ENCODE data around the gene TIGD3. TPM values are rescaled to one million over a fixed set of nuclear protein-coding genes. Genes with fewer than 3 reads are reported as not detected.
A peak's percentile ranks its signal among the peaks of the same experiment; 100 is the strongest.

Gene TIGD3
- total RNA-seq, 1 donor from 2014 or later, result 0.26 TPM

GRCh38 chr11:65341856-65342255, 12.7 kb upstream of the TIGD3 start:
- no peak for DNase-seq (ENCODE audit: low read depth)
- H3K4me3 ChIP-seq (ENCODE audit: low read depth, low read length), result no peak overlapping the region
- no peak for FAIRE-seq
- peaks cover 33% of the 10 kb centered on the region for H3K36me3 ChIP-seq (ENCODE audit: control insufficient read depth, insufficient read depth, low read length)
- H3K27me3 ChIP-seq (ENCODE audit: control insufficient read depth, insufficient read depth, low read length), result no peaks in the 10 kb centered on the region
- TF ChIP-seq, protein P1, sequence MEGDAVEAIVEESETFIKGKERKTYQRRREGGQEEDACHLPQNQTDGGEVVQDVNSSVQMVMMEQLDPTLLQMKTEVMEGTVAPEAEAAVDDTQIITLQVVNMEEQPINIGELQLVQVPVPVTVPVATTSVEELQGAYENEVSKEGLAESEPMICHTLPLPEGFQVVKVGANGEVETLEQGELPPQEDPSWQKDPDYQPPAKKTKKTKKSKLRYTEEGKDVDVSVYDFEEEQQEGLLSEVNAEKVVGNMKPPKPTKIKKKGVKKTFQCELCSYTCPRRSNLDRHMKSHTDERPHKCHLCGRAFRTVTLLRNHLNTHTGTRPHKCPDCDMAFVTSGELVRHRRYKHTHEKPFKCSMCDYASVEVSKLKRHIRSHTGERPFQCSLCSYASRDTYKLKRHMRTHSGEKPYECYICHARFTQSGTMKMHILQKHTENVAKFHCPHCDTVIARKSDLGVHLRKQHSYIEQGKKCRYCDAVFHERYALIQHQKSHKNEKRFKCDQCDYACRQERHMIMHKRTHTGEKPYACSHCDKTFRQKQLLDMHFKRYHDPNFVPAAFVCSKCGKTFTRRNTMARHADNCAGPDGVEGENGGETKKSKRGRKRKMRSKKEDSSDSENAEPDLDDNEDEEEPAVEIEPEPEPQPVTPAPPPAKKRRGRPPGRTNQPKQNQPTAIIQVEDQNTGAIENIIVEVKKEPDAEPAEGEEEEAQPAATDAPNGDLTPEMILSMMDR (IDR thresholded peaks at IDR 0.05; ENCODE audit: insufficient read depth, low read length, severe bottlenecking), result no peak

DNA sequence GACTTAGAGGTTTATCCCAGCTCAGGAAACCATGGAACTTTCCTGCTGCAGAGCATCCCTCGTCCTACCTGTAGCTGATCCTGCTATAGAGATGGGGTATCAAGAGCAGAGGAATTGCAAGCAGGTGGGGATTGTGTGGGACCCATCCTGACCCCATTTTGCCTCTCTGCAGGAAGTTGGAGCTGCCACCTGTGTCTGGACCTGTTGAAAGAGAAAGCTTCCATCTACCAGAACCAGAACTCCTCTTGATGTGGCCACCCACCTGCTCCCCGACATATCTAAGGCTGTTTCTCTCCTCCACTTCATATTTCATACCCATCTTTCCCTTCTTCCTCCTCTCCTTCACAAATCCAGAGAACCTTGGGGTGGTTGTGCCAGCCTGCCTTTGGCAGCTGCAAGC, 3.0 kb upstream of the TIGD3 start:
- no peak for FAIRE-seq
- peaks cover 18% of the 10 kb centered on the region for H3K36me3 ChIP-seq (ENCODE audit: control insufficient read depth, insufficient read depth, low read length)

GRCh38 chr11:65352783-65353182, 1.8 kb upstream of the TIGD3 start:
- TF ChIP-seq, protein P1 (IDR thresholded peaks at IDR 0.05; ENCODE audit: insufficient read depth, low read length, severe bottlenecking), result no peak
- DNase-seq (ENCODE audit: low read depth) (no peak), FAIRE-seq (no peak)
- Histone ChIP-seq H3K27me3 (ENCODE audit: control insufficient read depth, insufficient read depth, low read length) (peaks cover 6% of the 10 kb centered on the region), H3K36me3 (ENCODE audit: control insufficient read depth, insufficient read depth, low read length) (peaks cover 17% of the 10 kb centered on the region), H3K4me3 (ENCODE audit: low read depth, low read length) (no peak overlapping the region)

More for the DNA sequence above, 3.0 kb upstream of the TIGD3 start:
- Histone ChIP-seq H3K4me3 (ENCODE audit: low read depth, low read length) (no peak overlapping the region), H3K27me3 (ENCODE audit: control insufficient read depth, insufficient read depth, low read length) (no peaks in the 10 kb centered on the region)
- DNase-seq (ENCODE audit: low read depth), result no peak
- TF ChIP-seq, protein P1 (IDR thresholded peaks at IDR 0.05; ENCODE audit: insufficient read depth, low read length, severe bottlenecking), result no peak

DNA sequence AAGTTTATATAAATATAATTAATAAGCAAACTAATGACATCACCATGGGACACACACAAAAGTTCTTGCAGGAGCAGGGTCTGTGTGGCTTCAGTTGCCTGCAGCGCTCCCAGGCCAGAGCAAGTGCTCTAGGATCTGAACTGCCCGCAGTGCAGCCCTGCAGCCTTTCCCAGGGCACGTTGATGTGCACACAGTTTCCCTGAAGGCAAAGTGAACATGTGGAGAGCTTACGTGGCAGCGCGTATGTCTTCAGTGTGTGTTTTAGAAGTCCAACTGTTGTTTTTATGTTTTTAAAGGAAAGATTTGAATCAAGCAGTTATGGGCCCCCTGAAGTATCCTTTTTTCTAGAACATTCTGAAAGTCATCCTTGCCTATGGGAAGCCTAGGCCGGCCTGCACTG, 1.2 kb upstream of the TIGD3 start:
- no peak for FAIRE-seq
- TF ChIP-seq, protein P1 (IDR thresholded peaks at IDR 0.05; ENCODE audit: insufficient read depth, low read length, severe bottlenecking), result no peak
- no peak for DNase-seq (ENCODE audit: low read depth)
- no peak overlapping the region for H3K4me3 ChIP-seq (ENCODE audit: low read depth, low read length)
- peaks cover 6% of the 10 kb centered on the region for H3K27me3 ChIP-seq (ENCODE audit: control insufficient read depth, insufficient read depth, low read length)
- H3K36me3 ChIP-seq (ENCODE audit: control insufficient read depth, insufficient read depth, low read length), result peaks cover 15% of the 10 kb centered on the region

DNA sequence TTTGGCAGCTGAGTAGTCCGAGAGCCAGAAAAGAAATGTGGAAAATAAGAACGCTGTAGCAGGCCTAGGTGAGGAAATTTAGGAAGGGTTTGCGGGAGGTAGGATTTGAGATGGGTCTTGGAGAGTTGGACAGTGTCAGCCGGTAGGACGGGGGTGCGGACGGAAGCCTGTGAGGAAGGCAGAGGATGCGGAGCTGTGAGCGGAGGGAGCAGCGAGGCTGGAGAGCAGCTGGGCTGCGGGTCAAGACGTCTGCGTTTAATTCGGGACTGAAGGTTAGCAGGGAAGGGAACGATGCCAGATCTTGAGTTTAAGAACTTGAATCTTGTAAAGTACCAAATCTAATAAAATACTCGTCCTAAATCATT, 669 bp upstream of the TIGD3 start:
- FAIRE-seq (no peak), DNase-seq (ENCODE audit: low read depth) (no peak)
- Histone ChIP-seq H3K36me3 (ENCODE audit: control insufficient read depth, insufficient read depth, low read length) (peaks cover 13% of the 10 kb centered on the region), H3K4me3 (ENCODE audit: low read depth, low read length) (peak overlapping the region; percentile 47), H3K27me3 (ENCODE audit: control insufficient read depth, insufficient read depth, low read length) (peaks cover 6% of the 10 kb centered on the region)
- TF ChIP-seq, protein P1 (IDR thresholded peaks at IDR 0.05; ENCODE audit: insufficient read depth, low read length, severe bottlenecking), result no peak

GRCh38 chr11:65355013-65355775, 643 bp downstream of the TIGD3 start:
- no peak for DNase-seq (ENCODE audit: low read depth)
- Histone ChIP-seq H3K27me3 (ENCODE audit: control insufficient read depth, insufficient read depth, low read length) (peaks cover 6% of the 10 kb centered on the region), H3K36me3 (ENCODE audit: control insufficient read depth, insufficient read depth, low read length) (peaks cover 8% of the 10 kb centered on the region), H3K4me3 (ENCODE audit: low read depth, low read length) (peak overlapping the region; percentile 47)
- TF ChIP-seq, protein P1 (IDR thresholded peaks at IDR 0.05; ENCODE audit: insufficient read depth, low read length, severe bottlenecking), result no peak
- no peak for FAIRE-seq
